GM12873 (cell line): Measurements from ENCODE around the gene MS4A18.

ENCODE experiments used
- CTCF ChIP-seq: IDR thresholded peaks from 2 replicates; pipeline ENCODE4 v1.5.1; 2012; ENCODE audit warnings: low read depth, mild to moderate bottlenecking, moderate library complexity, low read length, control low read depth; ENCODE audit not compliant: insufficient read depth; ENCODE audit errors: missing control alignments

Gene MS4A18

GRCh38 chr11:60753309-60753708 lies 28.8 kb downstream of the MS4A18 start:
- no peak for TF ChIP-seq CTCF

- no peak for TF ChIP-seq CTCF
These were observed 30.4 kb downstream of the MS4A18 start for GRCh38 chr11:60754887-60755286.

GRCh38 chr11:60756307-60757032 lies 31.9 kb downstream of the MS4A18 start, which contains the start of gene MS4A15:
TSS of gene MS4A15 (plus strand) at chr11:60756867. CDS start at chr11:60763734, 6,867 bp downstream.
- TF ChIP-seq CTCF: peak; percentile 62

- TF ChIP-seq CTCF: no peak
These were observed 32.8 kb downstream of the MS4A18 start for GRCh38 chr11:60757231-60757800.

GRCh38 chr11:60761436-60762190 lies 37.1 kb downstream of the MS4A18 start:
- TF ChIP-seq CTCF: no peak

- peak; percentile 69 for TF ChIP-seq CTCF
These were observed 38.6 kb downstream of the MS4A18 start for GRCh38 chr11:60762851-60763691.
